Pancreas (tissue), 10 donors: ENCODE data around the gene APOL2. TPM values are rescaled to one million over a fixed set of nuclear protein-coding genes. Genes with fewer than 3 reads are reported as not detected.

Source experiments
- ATAC-seq, 4 donors: fragments of 200-7000 bp; cut with Tn5 transposase; one replicate each; pipeline versions ENCODE4 v1.8.0 to v1.9.1; 2020; ENCODE audit warnings: mild to moderate bottlenecking in 4 of 4, moderate library complexity in 4 of 4
- DNase-seq, 6 donors: peaks; one replicate each; pipeline ENCODE4 v3.0.0-alpha.2; 2020
- FAIRE-seq: peaks from 2 replicates; lab custom pipeline; 2012; peaks lifted over from hg19 to GRCh38; lab: Jason Lieb, UNC
- H3K27ac ChIP-seq, 4 donors: fragments of 200-600 bp; sonication (generic); 1 replicate in 3 of 4; 2 replicates in 1 of 4; pipeline versions ENCODE4 v1.5.0 to v1.8.0; 2020
- H3K27me3 ChIP-seq, 4 donors: fragments of 200-600 bp; one replicate each; pipeline ENCODE4 v1.8.0; 2021
- H3K36me3 ChIP-seq, 3 donors: fragments of 200-600 bp; sonication (generic) in 1 of 3; one replicate each; pipeline versions ENCODE4 v1.5.0 to v1.8.0; 2020 to 2021
- H3K4me1 ChIP-seq, 3 donors: fragments of 200-600 bp; one replicate each; pipeline ENCODE4 v1.8.0; 2021
- H3K4me3 ChIP-seq, 4 donors: fragments of 200-600 bp; sonication (generic) in 2 of 4; one replicate each; pipeline versions ENCODE4 v1.5.0 to v1.8.0; 2020 to 2021
- H3K9me3 ChIP-seq, 4 donors: fragments of 200-600 bp; one replicate each; pipeline ENCODE4 v1.8.0; 2021
- CTCF ChIP-seq, 4 donors: fragments of 200-600 bp; sonication (generic) in 3 of 4; IDR thresholded peaks; one replicate each; pipeline versions ENCODE4 v1.5.0 to v1.8.0; 2021; ENCODE audit warnings: antibody characterized with exemption in 4 of 4
- WGBS, 2 donors: extraction: QIAGEN DNeasy Blood & Tissue Kit; methylation state at CpG; one replicate each; pipeline ENCODE4 v1.1.7; 2013; 5-methylcytosine and 5-hydroxymethylcytosine counted together
- intact Hi-C, 3 donors: fragments of 100-400 bp; cut with DNase I; formaldehyde crosslinking; loops; one replicate each; pipeline versions ENCODE4 v1.11.1 to v1.14.2; 2022
- polyA plus RNA-seq, 2 donors: library from polyadenylated mRNA; stranded (reverse); fragments of 200-250 nt; gene quantifications; one replicate each; pipeline ENCODE4 v1.2.3, GENCODE V29; 2013
- total RNA-seq, 6 donors: library from RNA; stranded (reverse); fragmentation: NEBNext Ultra II Directional in 4 of 6; extraction: Animal tissue kit (Norgen Biotek cat#: 25700) in 4 of 6; gene quantifications; one replicate each; pipeline versions ENCODE4 v1.2.1 to v1.2.4, GENCODE V29; 2021 to 2023
- donor health status: healthy with polysubstance abuse.
- donor health status: DM: no; HTN: no; CAD: no; lungs with moderate emphysema.
- donor health status: DM: no; HTN: no; CAD: no.
- donor health status: control.
- donor health status: control.
- donor health status: Bipolar disorder and iron deficiency.
- donor health status: DM: yes; HTN: yes; CAD: no.
- donor health status: DM: no; HTN: no; CAD: no.
- donor health status: DM: no; HTN: no; CAD: no.
- donor health status: DM: yes; HTN: yes; CAD: no.

Gene APOL2
- total and polyA plus RNA-seq, 8 donors, result 6.3 to 23.4 (median 16.5) TPM

GRCh38 chr22:36285545-36285944, 46.2 kb upstream of the APOL2 start:
- Histone ChIP-seq H3K4me1 (no peaks in the 10 kb centered on the region), H3K27ac (no peak overlapping the region), H3K27me3 (no peaks in the 10 kb centered on the region), H3K4me3 (no peak overlapping the region), H3K36me3 (peaks cover 36 to 100% (median 80%) of the 10 kb centered on the region in 3 donors), H3K9me3 (no peaks in the 10 kb centered on the region)
- intact Hi-C loops, result no loop called here
- TF ChIP-seq CTCF (IDR thresholded peaks at IDR 0.05), result no peak
- FAIRE-seq, result no peak
- 75 to 78% methylated on average over 21 of the region's 21 CpGs for WGBS, 2 donors
- ATAC-seq, result peak in 1 of 4 donors; percentile 11
- DNase-seq, result peak in 1 of 6 donors; percentile 51

GRCh38 chr22:36285017-36285416, 45.7 kb upstream of the APOL2 start:
- 61 to 71% methylated on average over 12 of the region's 12 CpGs for WGBS, 2 donors
- Histone ChIP-seq H3K27ac (no peak overlapping the region), H3K36me3 (peaks cover 36 to 95% (median 80%) of the 10 kb centered on the region in 3 donors), H3K9me3 (no peaks in the 10 kb centered on the region), H3K4me3 (no peak overlapping the region), H3K27me3 (no peaks in the 10 kb centered on the region), H3K4me1 (no peaks in the 10 kb centered on the region)
- FAIRE-seq, result no peak
- TF ChIP-seq CTCF (IDR thresholded peaks at IDR 0.05), result no peak
- ATAC-seq, result no peak
- intact Hi-C loops, result no loop called here
- peak in 2 of 6 donors; percentile 31 to 41 for DNase-seq

- intact Hi-C loops, result no loop called here
- TF ChIP-seq CTCF (IDR thresholded peaks at IDR 0.05), result no peak
- no peak for FAIRE-seq
Measured at GRCh38 chr22:36284171-36284571, 44.8 kb upstream of the APOL2 start.

GRCh38 chr22:36282328-36282831, 43.1 kb upstream of the APOL2 start:
- FAIRE-seq, result no peak
- Histone ChIP-seq H3K4me1 (no peaks in the 10 kb centered on the region), H3K27me3 (no peaks in the 10 kb centered on the region), H3K36me3 (peaks cover 32 to 69% (median 55%) of the 10 kb centered on the region in 3 donors), H3K27ac (no peak overlapping the region), H3K9me3 (no peaks in the 10 kb centered on the region), H3K4me3 (no peak overlapping the region)
- no peak for TF ChIP-seq CTCF (IDR thresholded peaks at IDR 0.05)
- WGBS, 2 donors, result 89 to 93% methylated on average over 23 to 24 of the region's 24 CpGs
- no peak for DNase-seq
- intact Hi-C loops, result no loop called here
- ATAC-seq, result no peak

More at GRCh38 chr22:36284171-36284571, 44.8 kb upstream of the APOL2 start:
- no peak for ATAC-seq
- Histone ChIP-seq H3K9me3 (no peaks in the 10 kb centered on the region), H3K4me1 (no peaks in the 10 kb centered on the region), H3K27ac (no peak overlapping the region), H3K36me3 (peaks cover 36 to 87% (median 73%) of the 10 kb centered on the region in 3 donors), H3K4me3 (no peak overlapping the region), H3K27me3 (no peaks in the 10 kb centered on the region)
- DNase-seq, result no peak
- 92 to 94% methylated on average over 24 of the region's 24 CpGs for WGBS, 2 donors

GRCh38 chr22:36281781-36282327, 42.5 kb upstream of the APOL2 start:
- DNase-seq, result no peak
- Histone ChIP-seq H3K4me3 (no peak overlapping the region), H3K27me3 (no peaks in the 10 kb centered on the region), H3K9me3 (no peaks in the 10 kb centered on the region), H3K36me3 (peaks cover 32 to 64% (median 51%) of the 10 kb centered on the region in 3 donors), H3K27ac (no peak overlapping the region), H3K4me1 (no peaks in the 10 kb centered on the region)
- no peak for ATAC-seq
- WGBS, 2 donors, result 83 to 86% methylated on average over 14 of the region's 14 CpGs
- TF ChIP-seq CTCF (IDR thresholded peaks at IDR 0.05), result no peak
- intact Hi-C loops, result no loop called here
- FAIRE-seq, result no peak
